ENCODE data around the gene HPS4.

GRCh38 chr22:26508148-26508547, 24.6 kb upstream of the HPS4 start:
- TF ChIP-seq FOXA1 (IDR thresholded peaks at IDR 0.05) (no peak), CTBP1 (IDR thresholded peaks at IDR 0.05; ENCODE audit: borderline replicate concordance) (no peak), ELF4 (IDR thresholded peaks at IDR 0.05) (no peak), SUZ12 (IDR thresholded peaks at IDR 0.05) (no peak), ARNT (IDR thresholded peaks at IDR 0.05) (no peak), L3MBTL2 (conservative IDR thresholded peaks at IDR 0.05) (no peak), SP1 (IDR thresholded peaks at IDR 0.05) (no peak), BHLHE40 (IDR thresholded peaks at IDR 0.05; ENCODE audit: borderline replicate concordance) (no peak), NFRKB (IDR thresholded peaks at IDR 0.05) (no peak), FOXM1 (IDR thresholded peaks at IDR 0.05; ENCODE audit: borderline replicate concordance) (no peak), FOXK2 (IDR thresholded peaks at IDR 0.05) (no peak)

All from HEK293T (cell line).